GM19351 (cell line): ENCODE data around the gene NUBPL.

Source experiments
- ATAC-seq: cut with Tn5 transposase; IDR thresholded peaks from one replicate; pipeline ENCODE4 v1.9.1; 2021; ENCODE audit warnings: mild to moderate bottlenecking, moderate library complexity; ENCODE audit not compliant: unreplicated experiment

NUBPL gene, protein sequence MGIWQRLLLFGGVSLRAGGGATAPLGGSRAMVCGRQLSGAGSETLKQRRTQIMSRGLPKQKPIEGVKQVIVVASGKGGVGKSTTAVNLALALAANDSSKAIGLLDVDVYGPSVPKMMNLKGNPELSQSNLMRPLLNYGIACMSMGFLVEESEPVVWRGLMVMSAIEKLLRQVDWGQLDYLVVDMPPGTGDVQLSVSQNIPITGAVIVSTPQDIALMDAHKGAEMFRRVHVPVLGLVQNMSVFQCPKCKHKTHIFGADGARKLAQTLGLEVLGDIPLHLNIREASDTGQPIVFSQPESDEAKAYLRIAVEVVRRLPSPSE

DNA sequence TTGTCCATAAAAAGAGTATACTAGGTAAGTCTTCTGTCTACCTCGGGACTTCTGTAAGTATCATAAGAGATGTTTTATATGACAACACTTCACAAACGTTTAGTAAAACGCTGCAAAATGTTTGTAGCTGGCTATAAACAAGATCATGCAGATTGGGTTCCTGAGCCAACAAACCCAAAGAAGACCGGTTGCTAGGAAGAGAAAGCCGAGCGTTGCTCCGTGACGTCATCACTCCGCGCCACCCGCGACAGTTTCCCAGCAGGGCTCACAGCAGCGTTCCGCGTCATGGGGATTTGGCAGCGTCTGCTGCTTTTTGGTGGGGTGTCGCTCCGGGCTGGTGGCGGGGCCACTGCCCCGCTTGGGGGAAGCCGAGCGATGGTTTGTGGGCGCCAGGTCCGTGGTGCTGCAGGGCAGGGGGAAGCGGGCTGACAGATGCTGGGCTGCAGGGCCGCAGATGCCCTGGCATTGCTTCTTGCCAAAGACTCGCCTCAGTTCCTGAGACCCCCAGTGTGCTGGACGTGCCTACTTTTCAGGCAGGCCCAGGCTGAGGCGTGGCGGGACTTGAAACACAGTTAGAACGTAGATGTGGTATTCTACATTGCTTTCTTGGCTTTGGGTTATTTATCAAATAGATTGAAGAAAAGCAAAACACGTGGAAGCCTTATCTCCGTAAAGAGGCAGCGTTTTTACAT, at the start of gene NUBPL:
TSS of gene NUBPL (plus strand) at position 250 of the 692 bp plus-strand sequence. CDS start at position 286, 36 bp downstream.
- peak; percentile 91 for ATAC-seq

- no peak for ATAC-seq
Observed at GRCh38 chr14:31527087-31527486, 34.1 kb upstream of the NUBPL start.

GRCh38 chr14:31527546-31527945, 33.7 kb upstream of the NUBPL start:
- ATAC-seq: no peak

- ATAC-seq: no peak
Observed at GRCh38 chr14:31529053-31529452, 32.2 kb upstream of the NUBPL start.

- ATAC-seq: no peak
Observed at GRCh38 chr14:31530136-31530535, 31.1 kb upstream of the NUBPL start.

DNA sequence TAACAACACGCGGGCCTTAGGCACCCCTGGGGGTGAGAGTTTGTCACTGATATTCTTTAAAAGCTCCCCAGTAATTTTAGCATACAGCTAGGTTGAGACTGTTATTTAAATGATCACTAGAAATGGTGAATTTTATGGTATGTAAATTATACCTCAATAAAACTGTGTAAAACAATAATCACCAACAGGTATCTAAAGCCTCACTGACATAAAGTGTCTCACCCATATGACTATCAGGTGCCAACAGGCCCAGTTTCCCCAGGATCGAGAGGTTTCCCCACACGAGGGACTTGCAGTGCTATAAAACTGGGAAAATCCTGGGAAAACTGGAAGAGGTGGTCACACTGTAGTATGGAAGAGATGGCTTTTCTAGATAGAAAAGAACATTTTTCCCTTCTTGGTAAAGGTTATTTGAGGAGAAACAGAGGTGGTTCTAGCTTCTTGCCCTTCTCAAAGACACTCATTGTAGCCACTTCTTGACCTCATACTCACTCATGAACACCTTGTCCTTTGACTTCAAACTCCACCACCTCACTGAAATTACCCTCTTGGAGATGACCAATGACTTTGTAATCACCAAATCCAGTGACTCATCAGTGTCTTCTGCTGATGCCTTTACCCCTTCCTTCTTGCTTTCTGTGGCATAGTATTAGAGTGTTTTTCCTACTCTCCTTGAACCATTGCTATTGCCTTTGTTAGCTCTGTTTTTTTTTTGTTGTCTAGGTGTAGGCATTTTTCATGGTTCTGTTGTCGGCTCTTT, 24.8 kb upstream of the NUBPL start:
- no peak for ATAC-seq

DNA sequence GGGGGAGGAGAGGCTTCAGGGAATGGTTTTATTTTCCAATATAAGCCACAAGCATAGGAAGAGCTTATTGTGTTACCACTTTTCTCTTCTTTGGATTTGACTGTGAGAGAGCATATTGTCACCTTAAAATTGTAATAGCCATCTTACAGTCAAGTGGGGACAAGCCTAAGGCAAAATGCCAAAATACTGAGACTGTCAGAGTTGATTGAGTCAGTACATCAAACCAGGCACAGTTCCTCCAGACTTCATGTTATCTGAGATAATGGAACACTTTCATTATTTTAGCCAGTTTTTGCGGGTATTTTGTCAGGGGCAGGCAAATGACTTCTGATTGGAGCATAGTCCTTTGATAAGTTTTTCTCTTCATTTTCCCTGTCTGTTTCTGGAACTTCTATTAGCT, 19.5 kb upstream of the NUBPL start:
- ATAC-seq: no peak

DNA sequence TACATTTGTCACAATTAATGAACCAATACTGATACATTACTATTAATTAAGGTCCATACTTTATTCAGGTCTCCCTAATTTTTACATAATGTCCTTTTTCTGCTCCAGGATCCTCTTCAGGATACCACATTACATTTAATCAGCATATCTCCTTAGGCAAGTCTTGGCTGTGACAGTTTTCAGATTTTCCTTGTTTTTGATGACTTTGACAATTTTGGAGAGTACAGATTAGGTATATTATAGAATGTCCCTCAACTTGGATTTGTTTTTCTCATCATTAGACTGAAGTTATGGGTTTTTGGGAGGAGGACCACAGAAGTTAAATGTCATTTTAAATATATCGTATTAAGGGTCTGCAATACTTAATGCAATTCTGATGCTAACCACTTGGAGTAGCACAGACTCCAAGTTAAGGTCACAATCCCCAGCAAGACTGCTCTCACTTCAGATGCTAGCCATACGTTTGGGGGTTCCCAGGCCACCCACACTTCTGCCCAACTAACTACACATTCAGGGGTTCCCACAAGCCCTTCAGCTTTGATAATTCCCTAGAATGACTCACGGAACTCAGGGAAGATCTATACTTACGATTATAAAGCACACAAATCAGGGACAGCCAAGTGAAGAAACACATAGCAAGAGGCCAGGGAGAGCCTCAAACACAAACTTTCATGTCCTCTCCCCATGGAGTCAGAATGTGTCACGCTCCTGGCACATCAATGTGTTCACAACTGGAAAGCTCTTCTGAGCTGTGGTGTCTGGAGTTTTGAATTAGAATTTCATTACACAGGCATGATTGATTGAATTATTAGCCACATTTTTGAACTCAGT, 17.0 kb upstream of the NUBPL start:
- peak; percentile 91 for ATAC-seq

DNA sequence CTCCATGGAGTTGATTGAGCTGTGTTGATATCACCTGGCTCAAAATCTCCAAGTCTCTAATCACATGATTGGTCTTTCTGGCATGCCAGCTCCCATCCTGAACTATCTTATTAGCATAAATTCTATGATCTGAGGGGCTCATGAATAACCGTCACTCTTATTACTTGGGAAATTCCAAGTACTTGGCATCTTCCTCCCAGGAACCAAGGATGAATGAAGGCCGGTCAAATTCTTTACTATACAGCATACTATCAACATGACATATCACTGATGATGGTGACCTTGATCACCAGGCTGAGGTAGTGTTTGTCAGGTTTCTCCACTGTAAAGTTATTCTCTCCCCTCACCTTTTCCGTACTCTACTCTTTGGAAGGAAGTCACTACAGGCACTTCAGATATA, 16.4 kb upstream of the NUBPL start:
- ATAC-seq: no peak

DNA sequence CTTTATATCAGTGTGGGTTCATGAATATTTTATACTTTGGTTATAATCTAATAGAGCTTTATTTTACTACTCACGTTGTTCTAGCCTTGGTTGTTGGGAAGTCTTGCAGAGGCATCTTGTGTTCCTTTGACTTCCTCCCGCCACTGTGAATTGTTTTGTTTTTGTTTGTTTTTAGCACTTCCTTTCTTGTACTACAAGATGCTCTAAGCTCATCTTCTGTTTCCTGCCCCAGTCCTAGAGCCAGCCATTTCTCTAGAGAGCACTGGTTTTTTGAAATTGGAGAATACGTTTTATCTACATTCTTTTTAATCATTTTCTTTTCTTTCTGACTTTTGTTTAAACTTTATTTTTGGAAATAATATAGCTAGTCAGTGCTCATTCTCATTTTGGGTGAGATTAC, 15.9 kb upstream of the NUBPL start:
- no peak for ATAC-seq

DNA sequence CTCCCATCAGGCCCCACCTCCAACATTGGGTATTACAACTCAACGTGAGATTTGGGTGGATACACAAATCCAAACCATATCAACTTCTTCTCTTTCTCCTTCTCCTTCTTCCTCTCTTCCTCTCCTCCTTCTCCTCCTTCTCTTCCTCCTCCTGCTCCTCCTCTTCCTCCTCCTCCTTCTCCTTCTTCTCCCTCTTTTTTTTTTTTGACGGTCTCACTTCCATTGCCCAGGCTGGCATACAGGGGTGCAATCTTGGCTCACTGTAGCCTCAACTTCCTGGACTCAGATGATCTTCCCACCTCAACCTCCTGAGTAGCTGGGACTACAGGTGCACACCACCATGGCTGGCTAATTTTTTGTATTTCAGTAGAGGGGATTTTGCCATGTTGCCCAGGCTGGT, 11.4 kb upstream of the NUBPL start:
- ATAC-seq: no peak

GRCh38 chr14:31550589-31550988, 10.6 kb upstream of the NUBPL start:
- ATAC-seq: no peak

GRCh38 chr14:31556191-31556590, 5.0 kb upstream of the NUBPL start:
- no peak for ATAC-seq

DNA sequence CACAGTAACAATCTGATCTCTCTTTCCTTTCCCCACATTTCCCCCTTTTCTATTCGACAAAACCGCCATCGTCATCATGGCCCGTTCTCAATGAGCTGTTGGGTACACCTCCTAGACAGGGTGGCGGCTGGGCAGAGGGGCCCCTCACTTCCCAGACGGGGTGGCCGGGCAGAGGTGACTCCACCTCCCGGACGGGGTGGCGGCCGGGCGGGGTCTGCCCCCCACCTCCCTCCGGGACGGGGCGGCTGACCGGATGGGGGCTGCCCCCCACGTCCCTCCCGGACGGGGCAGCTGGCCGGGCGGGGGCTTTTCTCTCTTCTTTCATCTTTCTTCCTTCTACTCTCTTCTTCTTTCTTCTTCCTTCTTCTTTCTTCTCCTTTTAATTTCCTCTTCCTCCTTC, 1.3 kb upstream of the NUBPL start:
- ATAC-seq: no peak

- peak; percentile 12 for ATAC-seq
Observed at GRCh38 chr14:31560759-31561154, 447 bp upstream of the NUBPL start.

DNA sequence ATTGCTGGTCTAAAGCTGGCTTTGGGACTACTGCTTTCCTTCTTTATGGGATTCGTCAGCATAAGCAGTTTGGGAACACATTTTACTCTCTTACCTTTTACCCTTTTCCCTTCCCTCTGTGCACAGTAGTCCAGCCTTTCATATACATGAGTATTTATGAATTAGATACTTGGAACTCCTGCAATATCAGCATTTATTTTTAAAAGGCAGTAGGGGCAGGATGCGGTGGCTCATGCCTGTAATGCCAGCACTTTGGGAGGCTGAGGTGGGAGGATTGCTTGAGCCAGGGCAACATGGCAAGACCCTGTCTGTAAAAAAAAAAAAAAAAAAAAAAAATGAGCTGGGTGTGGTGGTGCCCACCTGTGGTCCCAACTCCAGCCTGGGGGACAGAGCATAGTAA, 3.0 kb downstream of the NUBPL start:
- no peak for ATAC-seq

- ATAC-seq: no peak
Observed at GRCh38 chr14:31566456-31566855, 5.3 kb downstream of the NUBPL start.

- ATAC-seq: no peak
Observed at GRCh38 chr14:31567655-31568054, 6.5 kb downstream of the NUBPL start.

- ATAC-seq: no peak
Observed at GRCh38 chr14:31568161-31568560, 7.0 kb downstream of the NUBPL start.

DNA sequence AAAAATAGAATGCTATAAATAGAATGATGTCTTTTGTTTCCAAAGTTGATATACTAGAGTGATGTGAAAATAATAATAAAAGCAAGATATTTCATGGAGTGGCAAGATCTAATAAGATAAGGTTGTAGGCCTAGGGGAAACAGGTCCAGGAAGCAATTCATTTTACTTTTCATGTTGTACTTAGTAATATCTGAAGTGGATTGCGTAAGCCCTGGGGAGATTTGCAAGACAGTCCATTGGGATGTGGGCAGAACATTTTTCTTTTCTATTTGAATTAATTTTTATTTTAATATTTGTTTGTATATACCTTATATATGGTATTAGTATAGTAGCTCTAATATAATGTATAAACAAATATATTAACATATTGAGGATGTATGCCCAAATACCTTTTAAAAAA, 7.5 kb downstream of the NUBPL start:
- ATAC-seq: no peak

GRCh38 chr14:31572955-31573354, 11.8 kb downstream of the NUBPL start:
- no peak for ATAC-seq
